HG02981 (cell line): ENCODE measurements around the gene TNFRSF14.
"Not testable (repeated sequence)": the region's sequence is repeated elsewhere in the genome, so short reads cannot be mapped to it uniquely, and the experiment has no call there.

Experiments
- ATAC-seq: cut with Tn5 transposase; IDR thresholded peaks from one replicate; pipeline ENCODE4 v1.9.1; 2021; ENCODE audit warnings: mild to moderate bottlenecking, moderate library complexity; ENCODE audit not compliant: unreplicated experiment

Gene TNFRSF14

GRCh38 chr1:2537784-2538115, 18.4 kb upstream of the TNFRSF14 start:
- no peak for ATAC-seq

GRCh38 chr1:2538376-2538775, 17.8 kb upstream of the TNFRSF14 start:
- no peak for ATAC-seq

- ATAC-seq, result no peak
Measured at GRCh38 chr1:2538872-2539271, 17.3 kb upstream of the TNFRSF14 start.

GRCh38 chr1:2539312-2539907, 16.8 kb upstream of the TNFRSF14 start:
- no peak for ATAC-seq

GRCh38 chr1:2540816-2541492, 15.2 kb upstream of the TNFRSF14 start:
- no peak for ATAC-seq

- ATAC-seq, result no peak
Measured at GRCh38 chr1:2541619-2542245, 14.4 kb upstream of the TNFRSF14 start.

GRCh38 chr1:2542246-2542915, 13.8 kb upstream of the TNFRSF14 start:
- no peak for ATAC-seq

- ATAC-seq, result no peak
Measured at GRCh38 chr1:2543543-2544092, 12.6 kb upstream of the TNFRSF14 start.

- ATAC-seq, result no peak
Measured at GRCh38 chr1:2544093-2544874, 11.9 kb upstream of the TNFRSF14 start.

GRCh38 chr1:2544875-2545640, 11.1 kb upstream of the TNFRSF14 start:
- no peak for ATAC-seq

GRCh38 chr1:2545754-2546514, 10.2 kb upstream of the TNFRSF14 start:
- peak; percentile 29 for ATAC-seq

GRCh38 chr1:2546515-2547209, 9.5 kb upstream of the TNFRSF14 start:
- ATAC-seq, result peak; percentile 31

GRCh38 chr1:2547210-2548067, 8.7 kb upstream of the TNFRSF14 start:
- peak; percentile 8 for ATAC-seq

GRCh38 chr1:2548068-2548589, 8.0 kb upstream of the TNFRSF14 start:
- ATAC-seq, result peak; percentile 15

GRCh38 chr1:2549367-2550029, 6.7 kb upstream of the TNFRSF14 start:
- ATAC-seq, result not testable (repeated sequence)

GRCh38 chr1:2550309-2550861, 5.8 kb upstream of the TNFRSF14 start:
- not testable (repeated sequence) for ATAC-seq

GRCh38 chr1:2551544-2551943, 4.6 kb upstream of the TNFRSF14 start:
- ATAC-seq, result not testable (repeated sequence)
